GM12892 (cell line): ENCODE data around the gene CLNK.
A peak's percentile ranks its signal among the peaks of the same experiment; 100 is the strongest.

Experiments
- DNase-seq: peaks from one replicate; pipeline ENCODE4 v3.0.0; 2011; ENCODE audit not compliant: insufficient read length
- FAIRE-seq: peaks from 2 replicates; lab custom pipeline; 2011; peaks lifted over from hg19 to GRCh38; lab: Jason Lieb, UNC
- POLR2A ChIP-seq: IDR thresholded peaks from 2 replicates; pipeline ENCODE4 v1.6.1; 2011; ENCODE audit warnings: low read depth, low read length, control low read depth
- POLR2AphosphoS5 ChIP-seq: IDR thresholded peaks from 2 replicates; pipeline ENCODE4 v1.6.1; 2011; ENCODE audit warnings: low read depth, low read length, control low read depth
- TAF1 ChIP-seq: IDR thresholded peaks from 2 replicates; pipeline ENCODE4 v1.6.1; 2011; ENCODE audit warnings: low read depth, mild to moderate bottlenecking, control low read depth, low read length, borderline replicate concordance

Gene CLNK

DNA sequence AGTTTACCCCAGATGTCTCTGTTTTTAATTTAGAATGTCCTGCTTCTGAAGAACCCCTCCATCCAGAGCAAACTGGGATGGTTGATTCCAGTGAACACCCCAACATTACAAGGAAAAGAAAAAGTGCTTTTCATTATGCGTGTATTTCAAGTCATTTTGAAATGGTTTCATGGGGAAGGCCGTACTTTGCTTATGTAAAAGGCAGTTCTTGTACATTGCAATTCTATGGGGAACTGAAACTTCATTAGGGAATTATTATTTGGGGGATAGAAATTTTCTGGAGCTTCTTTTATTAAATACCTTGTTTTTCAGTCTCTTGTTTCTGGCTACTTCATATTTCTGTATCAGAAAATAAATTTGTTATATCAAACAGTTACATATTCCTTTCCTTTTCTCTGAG lies 130.4 kb downstream of the CLNK start:
- no peak for TF ChIP-seq TAF1
- TF ChIP-seq POLR2AphosphoS5, result no peak
- no peak for TF ChIP-seq POLR2A
- FAIRE-seq, result no peak

DNA sequence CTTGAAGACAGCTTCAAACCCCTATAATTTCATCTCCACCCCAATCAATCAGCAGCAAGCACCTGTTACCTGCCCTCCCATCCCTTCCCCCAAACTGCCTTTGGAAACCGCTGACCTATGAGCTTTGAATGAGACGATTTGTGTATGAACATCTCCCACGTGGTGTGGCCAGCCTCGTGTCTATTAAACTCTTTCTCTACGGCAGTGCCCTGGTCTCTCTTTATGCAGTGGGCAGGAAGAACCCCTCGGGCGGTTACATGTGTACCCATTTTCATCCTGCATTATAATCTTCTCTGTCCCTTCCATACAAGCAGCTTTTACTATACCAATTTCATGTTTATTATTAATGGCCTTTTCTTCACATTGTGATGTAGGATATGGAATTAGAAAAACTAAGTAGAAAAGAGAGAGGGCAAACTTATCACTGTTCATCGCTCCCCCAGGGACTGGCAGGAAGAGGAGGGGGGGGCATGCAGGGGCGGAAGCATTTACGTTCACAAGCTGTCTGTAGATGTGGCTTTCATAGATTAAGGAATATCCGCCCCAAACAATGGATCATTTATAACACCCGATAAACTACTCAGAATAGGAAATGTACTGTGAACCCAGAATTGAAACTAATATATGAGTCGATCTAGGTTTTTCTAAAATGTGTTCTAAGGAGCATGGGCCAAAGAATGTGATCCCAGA lies 131.8 kb downstream of the CLNK start:
- FAIRE-seq (no peak), DNase-seq (no peak)
- TF ChIP-seq TAF1, result no peak
- no peak for TF ChIP-seq POLR2A
- no peak for TF ChIP-seq POLR2AphosphoS5

More for the DNA sequence above, 130.4 kb downstream of the CLNK start:
- DNase-seq, result no peak

- TF ChIP-seq POLR2A, result no peak
- no peak for TF ChIP-seq POLR2AphosphoS5
- no peak for TF ChIP-seq TAF1
- DNase-seq (no peak), FAIRE-seq (peak; percentile 9)
These were observed 148.7 kb downstream of the CLNK start for GRCh38 chr4:10535912-10536311.

DNA sequence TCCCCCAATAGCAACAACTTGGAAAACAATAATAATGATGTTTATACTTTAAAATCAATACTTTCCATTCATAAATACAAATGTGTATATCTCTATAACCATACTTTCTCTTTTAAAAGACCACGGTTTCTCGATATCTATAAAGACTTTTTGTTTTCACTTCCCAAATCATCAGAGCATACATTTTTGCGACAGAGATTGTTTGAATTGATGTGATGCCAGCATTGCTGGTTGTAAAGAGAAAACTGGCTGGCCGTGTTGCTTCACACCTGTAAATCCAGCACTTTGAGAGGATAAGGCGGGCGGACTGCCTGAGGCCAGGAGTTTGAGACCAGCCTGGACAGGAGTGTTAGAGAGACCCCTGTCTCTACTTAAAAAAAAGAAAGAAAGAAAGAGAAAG lies 149.7 kb downstream of the CLNK start:
- TF ChIP-seq POLR2AphosphoS5, result no peak
- TF ChIP-seq POLR2A, result no peak
- TF ChIP-seq TAF1, result no peak
- DNase-seq (no peak), FAIRE-seq (no peak)

DNA sequence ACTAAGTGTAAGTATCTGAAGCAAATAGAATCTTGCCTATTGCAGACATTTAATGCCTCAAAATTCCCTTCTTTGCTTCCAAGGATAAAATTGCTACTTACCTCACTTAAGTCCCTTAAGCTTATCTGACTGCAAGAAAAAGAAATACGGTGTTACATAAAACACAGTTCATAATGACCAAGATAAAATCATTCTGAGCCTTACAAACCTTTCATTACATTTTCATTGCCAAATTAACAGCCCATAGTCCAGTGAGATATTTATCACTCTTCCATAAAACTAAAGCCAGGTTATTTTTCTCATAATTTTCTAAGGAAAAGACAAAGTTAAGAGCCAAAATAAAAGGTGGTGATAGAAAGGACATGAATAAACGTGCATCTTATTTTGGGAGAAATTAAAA lies 152.4 kb downstream of the CLNK start:
- TF ChIP-seq POLR2A, result no peak
- no peak for TF ChIP-seq POLR2AphosphoS5
- no peak for TF ChIP-seq TAF1
- DNase-seq (no peak), FAIRE-seq (no peak)

DNA sequence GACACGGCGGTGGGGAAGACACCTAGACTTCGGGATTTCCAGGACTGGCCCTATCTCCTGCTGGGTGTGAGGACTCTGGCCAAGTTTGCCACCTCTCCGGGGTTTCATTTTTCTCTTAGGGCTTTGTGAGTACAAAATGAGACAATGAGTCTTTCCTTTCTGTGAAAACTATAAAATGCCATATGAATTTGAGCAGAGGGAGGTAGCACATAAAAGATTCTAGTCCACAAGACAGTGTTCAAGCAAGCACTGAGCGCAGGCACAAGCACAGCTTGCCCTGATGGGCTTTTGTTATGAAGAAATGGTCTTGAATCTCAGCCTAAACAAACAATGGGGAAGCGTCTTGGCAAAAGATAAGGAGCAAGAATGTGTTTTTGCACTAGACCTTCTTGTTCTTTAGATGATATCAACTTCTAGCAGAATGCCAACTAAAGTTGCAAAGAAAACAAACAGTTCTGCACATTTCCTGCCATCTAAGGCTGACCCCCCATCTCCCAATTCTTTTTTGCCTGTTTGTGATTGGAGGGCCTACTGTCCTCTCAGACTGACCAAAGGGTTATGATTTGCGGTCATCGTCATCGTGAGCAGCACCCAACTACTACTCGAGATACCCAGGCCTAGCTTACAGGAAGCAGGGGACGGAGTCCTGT lies 154.3 kb downstream of the CLNK start:
- FAIRE-seq (no peak), DNase-seq (no peak)
- no peak for TF ChIP-seq POLR2A
- TF ChIP-seq TAF1, result no peak
- TF ChIP-seq POLR2AphosphoS5, result no peak

- no peak for FAIRE-seq
- no peak for TF ChIP-seq TAF1
- no peak for TF ChIP-seq POLR2A
- no peak for TF ChIP-seq POLR2AphosphoS5
- no peak for DNase-seq
These were observed 155.1 kb downstream of the CLNK start for GRCh38 chr4:10529291-10530136.

GRCh38 chr4:10527438-10527837 lies 157.1 kb downstream of the CLNK start:
- DNase-seq (no peak), FAIRE-seq (no peak)
- no peak for TF ChIP-seq POLR2AphosphoS5
- no peak for TF ChIP-seq TAF1
- TF ChIP-seq POLR2A, result no peak

DNA sequence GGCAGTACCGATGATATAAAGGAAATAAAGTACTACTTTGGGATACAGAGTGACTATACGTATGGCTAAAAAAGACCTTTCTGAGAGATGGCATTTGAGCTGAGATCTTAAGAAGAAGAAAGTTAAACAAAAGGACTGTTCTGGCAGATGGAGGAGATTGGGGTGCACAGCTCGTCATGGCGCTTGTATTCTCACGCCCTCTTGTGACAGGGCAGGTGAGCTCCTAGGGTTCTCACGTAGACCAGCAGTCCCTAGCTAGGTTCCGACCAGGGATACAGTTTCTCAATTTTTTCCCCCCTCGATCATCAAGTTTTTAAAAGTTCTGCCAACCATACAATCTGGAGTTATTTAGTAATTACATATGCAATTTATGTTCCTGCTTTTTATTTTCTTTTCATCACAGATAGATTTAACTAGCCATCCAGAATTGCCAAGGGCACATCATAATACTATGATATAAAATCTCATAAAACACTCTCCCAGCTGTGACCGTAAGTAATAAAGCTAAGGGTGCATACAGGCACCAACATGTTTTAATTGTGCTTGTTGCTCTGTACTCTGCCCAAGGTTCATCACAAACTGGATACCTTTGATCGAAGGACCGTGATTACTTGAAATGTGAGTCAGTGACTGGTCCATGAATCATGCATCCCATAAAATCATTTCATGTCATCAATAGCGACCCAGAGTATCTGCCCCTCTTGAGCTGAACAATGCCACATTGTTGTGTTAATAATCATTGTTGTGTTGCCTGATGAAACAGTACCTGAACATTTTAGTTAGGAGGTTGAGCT lies 157.9 kb downstream of the CLNK start:
- TF ChIP-seq POLR2AphosphoS5 (no peak), POLR2A (no peak), TAF1 (no peak)
- DNase-seq (no peak), FAIRE-seq (no peak)

DNA sequence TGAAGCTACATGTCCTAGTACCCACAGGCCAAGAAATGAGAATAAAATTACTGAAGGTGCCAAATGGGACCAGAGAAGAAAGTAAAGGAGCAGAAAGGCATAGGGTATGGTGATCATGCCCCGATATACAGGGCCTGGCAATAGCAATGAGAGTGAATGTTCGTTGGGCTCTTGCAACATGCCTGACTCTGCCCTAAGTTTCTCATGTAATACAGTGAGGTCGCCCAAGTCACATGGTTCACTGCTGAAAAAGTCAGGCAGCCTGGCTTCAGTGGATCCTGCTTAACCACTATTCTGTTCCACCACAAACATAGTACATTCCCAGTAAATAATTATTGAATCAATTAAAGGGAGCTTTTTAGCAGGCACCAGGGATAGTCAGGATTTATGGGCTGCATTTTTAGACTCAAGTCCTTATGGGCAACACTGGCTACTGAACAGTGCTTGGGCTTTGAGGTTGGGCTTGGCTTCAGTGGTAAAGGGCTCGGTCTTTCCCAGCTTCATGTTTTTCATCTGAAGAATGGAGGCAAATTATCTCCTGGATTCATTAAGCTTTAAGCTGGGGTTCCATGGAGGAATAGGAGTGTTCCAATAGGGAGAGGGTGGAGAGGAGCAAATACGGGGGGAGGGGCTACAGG lies 160.3 kb downstream of the CLNK start:
- FAIRE-seq (no peak), DNase-seq (no peak)
- no peak for TF ChIP-seq POLR2A
- no peak for TF ChIP-seq POLR2AphosphoS5
- no peak for TF ChIP-seq TAF1
